Tibial nerve (tissue), 4 donors: ENCODE results near the gene ASTL. TPM values are rescaled to one million over a fixed set of nuclear protein-coding genes. Genes with fewer than 3 reads are reported as not detected.

Source experiments
- DNase-seq, 2 donors: peaks; one replicate each; pipeline ENCODE4 v3.0.0-alpha.2; 2019; ENCODE audit warnings: low spot score in 2 of 2
- H3K27ac ChIP-seq, 4 donors: fragments of 200-600 bp; sonication (generic) in 3 of 4; one replicate each; pipeline ENCODE4 v1.5.1; 2017 to 2019; ENCODE audit warnings: mild to moderate bottlenecking in 1 of 4
- H3K27me3 ChIP-seq, 2 donors: fragments of 200-600 bp; sonication (generic) in 1 of 2; one replicate each; pipeline versions ENCODE4 v1.5.1 to v1.6.0; 2017 to 2019
- H3K36me3 ChIP-seq, 3 donors: fragments of 200-600 bp; sonication (generic); one replicate each; pipeline ENCODE4 v1.5.1; 2018 to 2019
- H3K4me1 ChIP-seq, 4 donors: fragments of 200-600 bp; sonication (generic) in 3 of 4; one replicate each; pipeline ENCODE4 v1.5.1; 2017 to 2019
- H3K4me3 ChIP-seq, 4 donors: fragments of 200-600 bp; sonication (generic) in 3 of 4; one replicate each; pipeline ENCODE4 v1.5.1; 2017 to 2019; ENCODE audit warnings: mild to moderate bottlenecking in 1 of 4, moderate library complexity in 1 of 4
- H3K9me3 ChIP-seq, 4 donors: fragments of 200-600 bp; sonication (generic) in 3 of 4; one replicate each; pipeline ENCODE4 v1.5.1; 2017 to 2019
- EP300 ChIP-seq, 2 donors: sonication (generic); formaldehyde crosslinking; IDR thresholded peaks; one replicate each; pipeline ENCODE4 v1.6.1; 2017; ENCODE audit warnings: antibody characterized with exemption in 2 of 2, mild to moderate bottlenecking in 1 of 2
- POLR2A ChIP-seq, 2 donors: fragments of 450-650 bp; IDR thresholded peaks; one replicate each; pipeline ENCODE4 v1.6.1; 2017; ENCODE audit warnings: antibody characterized with exemption in 2 of 2, mild to moderate bottlenecking in 2 of 2, moderate library complexity in 2 of 2
- WGBS, 2 donors: methylation state at CpG; one replicate each; pipeline ENCODE4 v1.1.5; 2018; 5-methylcytosine and 5-hydroxymethylcytosine counted together
- total RNA-seq, 4 donors: library from RNA; depleted of rRNA; stranded (reverse); fragments of >200 nt; gene quantifications; one replicate each; pipeline ENCODE4 v1.1.0, GENCODE V29; 2016
- TF ChIP-seq, protein P1 (sequence below), 5 experiments: fragments of 200-600 bp in 3 of 5; fragments of 450-650 bp in 2 of 5; sonication (generic) in 3 of 5; IDR thresholded peaks; one replicate each; pipeline ENCODE4 v1.5.1; 2016 to 2019; ENCODE audit warnings: antibody characterized with exemption in 5 of 5, mild to moderate bottlenecking in 3 of 5, moderate library complexity in 2 of 5

Gene ASTL
- total RNA-seq, 4 donors from 2014 or later: 0.60 TPM; not detected in 3

DNA sequence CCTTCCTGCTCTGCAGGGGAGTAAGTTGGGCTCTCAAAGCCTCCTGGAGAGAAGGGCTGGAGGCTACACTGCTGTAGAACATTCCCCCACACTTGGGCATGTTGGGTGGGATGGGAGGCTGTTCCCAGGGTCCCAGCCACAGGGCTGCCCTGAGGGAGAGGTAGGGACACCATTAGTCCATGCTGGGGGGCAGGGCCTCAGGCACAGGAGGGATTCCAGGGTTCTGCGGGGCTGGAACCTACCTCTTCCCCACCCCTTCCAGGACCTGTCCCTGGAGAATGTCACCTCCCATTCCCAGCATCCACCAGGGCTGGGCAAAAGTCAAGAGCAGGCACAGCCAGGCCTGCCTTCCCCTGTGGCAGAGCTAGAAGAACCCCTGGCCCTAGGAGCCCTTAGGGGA, 15.0 kb downstream of the ASTL start:
- Histone ChIP-seq H3K27ac (no peak overlapping the region), H3K27me3 (peaks cover 0 to 33% of the 10 kb centered on the region in 2 donors), H3K36me3 (no peaks in the 10 kb centered on the region), H3K4me1 (no peaks in the 10 kb centered on the region), H3K4me3 (no peak overlapping the region), H3K9me3 (no peaks in the 10 kb centered on the region)
- WGBS, 2 donors: 80% methylated on average over 1 of the region's 1 CpG; no CpG with 5 or more reads in 1 of the 2 donors
- TF ChIP-seq, protein P1, sequence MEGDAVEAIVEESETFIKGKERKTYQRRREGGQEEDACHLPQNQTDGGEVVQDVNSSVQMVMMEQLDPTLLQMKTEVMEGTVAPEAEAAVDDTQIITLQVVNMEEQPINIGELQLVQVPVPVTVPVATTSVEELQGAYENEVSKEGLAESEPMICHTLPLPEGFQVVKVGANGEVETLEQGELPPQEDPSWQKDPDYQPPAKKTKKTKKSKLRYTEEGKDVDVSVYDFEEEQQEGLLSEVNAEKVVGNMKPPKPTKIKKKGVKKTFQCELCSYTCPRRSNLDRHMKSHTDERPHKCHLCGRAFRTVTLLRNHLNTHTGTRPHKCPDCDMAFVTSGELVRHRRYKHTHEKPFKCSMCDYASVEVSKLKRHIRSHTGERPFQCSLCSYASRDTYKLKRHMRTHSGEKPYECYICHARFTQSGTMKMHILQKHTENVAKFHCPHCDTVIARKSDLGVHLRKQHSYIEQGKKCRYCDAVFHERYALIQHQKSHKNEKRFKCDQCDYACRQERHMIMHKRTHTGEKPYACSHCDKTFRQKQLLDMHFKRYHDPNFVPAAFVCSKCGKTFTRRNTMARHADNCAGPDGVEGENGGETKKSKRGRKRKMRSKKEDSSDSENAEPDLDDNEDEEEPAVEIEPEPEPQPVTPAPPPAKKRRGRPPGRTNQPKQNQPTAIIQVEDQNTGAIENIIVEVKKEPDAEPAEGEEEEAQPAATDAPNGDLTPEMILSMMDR (IDR thresholded peaks at IDR 0.05): no peak
- no peak for TF ChIP-seq EP300 (IDR thresholded peaks at IDR 0.05)
- TF ChIP-seq POLR2A (IDR thresholded peaks at IDR 0.05): no peak
- no peak for DNase-seq

DNA sequence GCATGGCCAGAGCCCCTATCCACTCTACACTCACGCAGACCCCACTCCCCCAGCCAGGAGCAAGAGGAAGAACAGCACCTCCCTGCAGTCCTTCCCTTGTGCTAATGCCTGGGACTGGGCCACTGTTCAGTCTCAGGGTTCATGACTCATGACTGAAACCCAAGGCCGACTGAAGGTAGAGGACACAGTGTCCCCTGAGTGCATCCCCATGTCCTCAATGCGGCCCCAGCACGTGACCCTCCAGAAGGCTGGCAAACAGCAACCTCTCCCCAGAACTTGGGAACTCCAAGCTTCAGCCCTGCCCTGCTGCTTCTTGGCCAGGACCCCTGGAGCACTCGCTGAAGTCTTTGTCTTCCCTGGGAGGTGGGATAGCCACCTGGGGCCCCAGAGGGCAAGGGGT, 15.9 kb downstream of the ASTL start:
- WGBS, 2 donors: 77 to 86% methylated on average over 4 to 5 of the region's 5 CpGs
- H3K36me3 ChIP-seq: no peaks in the 10 kb centered on the region
- DNase-seq: no peak
- H3K27ac ChIP-seq: no peak overlapping the region
- no peaks in the 10 kb centered on the region for H3K9me3 ChIP-seq
- TF ChIP-seq EP300 (IDR thresholded peaks at IDR 0.05) (no peak), POLR2A (IDR thresholded peaks at IDR 0.05) (no peak)
- no peak overlapping the region for H3K4me3 ChIP-seq
- peaks cover 0 to 2% (median under 1%) of the 10 kb centered on the region in 4 donors for H3K4me1 ChIP-seq
- peaks cover 0 to 42% of the 10 kb centered on the region in 2 donors for H3K27me3 ChIP-seq

DNA sequence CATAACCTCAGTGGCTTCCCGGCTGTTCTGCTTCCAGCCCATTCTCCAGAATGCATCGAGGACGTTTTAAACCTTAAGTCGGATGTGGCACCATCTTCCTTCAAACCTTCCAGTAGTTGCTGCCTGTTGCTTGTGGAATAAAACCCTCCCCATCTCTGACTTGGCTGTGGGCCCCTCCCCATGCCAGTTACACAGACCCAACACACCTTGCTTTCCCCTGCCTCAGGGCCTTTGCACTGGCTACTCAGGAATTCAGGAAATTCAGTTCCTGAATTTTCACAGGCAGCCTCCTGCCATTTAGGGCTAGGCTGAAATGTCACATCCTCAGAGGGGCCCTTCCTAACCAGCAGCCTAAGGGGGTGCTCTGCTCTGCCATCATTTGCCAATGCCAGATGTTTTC, 16.9 kb downstream of the ASTL start:
- no peak for DNase-seq
- H3K9me3 ChIP-seq: no peaks in the 10 kb centered on the region
- H3K27ac ChIP-seq: no peak overlapping the region
- 89 to 90% methylated on average over 4 of the region's 4 CpGs for WGBS, 2 donors
- peaks cover 0 to 47% of the 10 kb centered on the region in 2 donors for H3K27me3 ChIP-seq
- TF ChIP-seq POLR2A (IDR thresholded peaks at IDR 0.05) (no peak), EP300 (IDR thresholded peaks at IDR 0.05) (no peak)
- TF ChIP-seq, protein P1 (IDR thresholded peaks at IDR 0.05): no peak
- no peak overlapping the region for H3K4me3 ChIP-seq
- H3K4me1 ChIP-seq: peaks cover 0 to 11% (median 3%) of the 10 kb centered on the region in 4 donors
- no peaks in the 10 kb centered on the region for H3K36me3 ChIP-seq

DNA sequence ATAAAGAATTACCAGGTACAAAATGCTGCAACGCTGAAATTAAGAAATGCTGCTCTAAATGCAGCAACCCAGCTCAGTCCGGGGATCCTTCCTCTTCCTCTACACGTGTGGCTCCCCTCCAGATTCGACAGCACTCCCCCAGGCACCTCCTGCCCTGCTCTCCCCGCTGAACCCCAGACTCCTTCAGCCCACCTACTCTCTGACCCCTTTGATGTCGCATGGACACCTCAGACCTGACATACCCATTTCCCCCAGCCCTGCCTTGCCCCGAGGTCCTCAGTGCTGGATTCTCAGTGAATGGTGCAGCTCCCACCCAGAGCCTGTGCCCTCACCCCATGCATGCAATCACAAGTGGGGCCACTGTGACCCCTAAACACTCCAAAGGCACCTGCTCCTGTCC, 17.3 kb downstream of the ASTL start:
- Histone ChIP-seq H3K9me3 (no peaks in the 10 kb centered on the region), H3K27ac (no peak overlapping the region), H3K4me3 (no peak overlapping the region), H3K27me3 (peaks cover 0 to 51% of the 10 kb centered on the region in 2 donors), H3K36me3 (no peaks in the 10 kb centered on the region), H3K4me1 (peaks cover 0 to 15% (median 5%) of the 10 kb centered on the region in 4 donors)
- DNase-seq: no peak
- WGBS, 2 donors: 65 to 67% methylated on average over 7 of the region's 7 CpGs
- no peak for TF ChIP-seq EP300 (IDR thresholded peaks at IDR 0.05)
- TF ChIP-seq POLR2A (IDR thresholded peaks at IDR 0.05): no peak
- TF ChIP-seq, protein P1 (IDR thresholded peaks at IDR 0.05): no peak

DNA sequence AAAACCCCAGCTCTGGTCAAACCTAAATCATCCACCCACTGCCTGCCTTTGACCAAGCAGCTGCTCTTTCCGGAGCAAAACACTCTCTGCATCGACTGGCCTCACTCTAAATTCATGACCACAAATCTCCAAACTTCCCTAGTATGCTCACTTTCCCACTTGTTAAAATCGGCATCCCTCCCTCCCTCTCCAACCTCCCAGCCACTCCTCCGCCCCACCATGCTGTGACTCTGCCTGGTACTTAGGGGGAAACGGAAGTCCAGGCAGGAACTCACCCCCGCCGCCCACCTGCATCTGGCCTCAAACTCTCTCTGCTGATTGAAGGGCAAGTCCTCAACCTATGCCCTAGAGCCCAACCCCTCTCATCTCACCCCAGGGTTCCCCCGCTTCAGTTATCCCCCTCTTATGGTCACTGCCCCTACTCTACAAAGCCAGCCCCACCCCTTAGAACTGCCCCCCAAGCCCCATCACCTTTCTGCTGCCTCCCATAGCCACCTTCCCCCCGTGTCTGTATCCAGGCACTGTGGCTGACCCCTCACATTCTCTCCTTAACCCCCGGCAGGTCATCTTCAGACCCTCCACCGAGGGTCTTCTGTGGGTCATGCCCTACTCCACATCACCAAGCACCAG, 18.1 kb downstream of the ASTL start:
- 24 to 34% methylated on average over 11 of the region's 11 CpGs for WGBS, 2 donors
- Histone ChIP-seq H3K9me3 (no peaks in the 10 kb centered on the region), H3K4me1 (peaks cover 0 to 19% (median 5%) of the 10 kb centered on the region in 4 donors), H3K4me3 (no peak overlapping the region), H3K27me3 (peaks cover 0 to 59% of the 10 kb centered on the region in 2 donors), H3K36me3 (no peaks in the 10 kb centered on the region), H3K27ac (no peak overlapping the region)
- no peak for DNase-seq
- TF ChIP-seq, protein P1 (IDR thresholded peaks at IDR 0.05): no peak
- TF ChIP-seq POLR2A (IDR thresholded peaks at IDR 0.05): no peak
- TF ChIP-seq EP300 (IDR thresholded peaks at IDR 0.05): no peak
